IMR-90 (cell line): ENCODE measurements around the gene UNK. TPM values are rescaled to one million over a fixed set of nuclear protein-coding genes. Genes with fewer than 3 reads are reported as not detected.

Experiments
- ATAC-seq: fragments of 200-7000 bp; cut with Tn5 transposase; 2 replicates; pipeline ENCODE4 v1.9.1; 2020; ENCODE audit warnings: low read depth, mild to moderate bottlenecking, moderate library complexity
- BruUV-seq: library from RNA; stranded (reverse); fragments of 400-500 nt; replicated peaks from 2 replicates; lab custom pipeline; 2021; lab: Mats Ljungman, UMichigan
- CTCF ChIA-PET: fragments of 300-600 bp; formaldehyde crosslinking; extraction: SDS; loops from one replicate; lab custom pipeline; 2021; ENCODE audit warnings: antibody characterized with exemption; lab: Yijun Ruan, JAX
- POLR2A ChIA-PET: fragments of 300-600 bp; sonication (Branson Sonifier 250); formaldehyde crosslinking; loops from one replicate; lab custom pipeline; 2022; ENCODE audit warnings: antibody characterized with exemption; ENCODE audit not compliant: unreplicated experiment; lab: Charles Lee
- DNase-seq: peaks from one replicate; pipeline ENCODE4 v3.0.0; 2013
- H2AFZ ChIP-seq: replicated peaks from 2 replicates; pipeline ENCODE3; 2013; ENCODE audit warnings: low read length, mild to moderate bottlenecking; ENCODE audit not compliant: poor library complexity
- H2AK5ac ChIP-seq: 2 replicates; pipeline ENCODE4 v1.6.1; 2013; ENCODE audit warnings: low read depth, low read length, inconsistent platforms
- H2AK9ac ChIP-seq: replicated peaks from 2 replicates; pipeline ENCODE3; 2013; ENCODE audit warnings: mild to moderate bottlenecking, low read depth, low read length, moderate library complexity; ENCODE audit not compliant: poor library complexity
- H2BK120ac ChIP-seq: 2 replicates; pipeline ENCODE4 v1.6.1; 2013; ENCODE audit warnings: low read depth, low read length, inconsistent platforms
- H2BK15ac ChIP-seq: 3 replicates; pipeline ENCODE4 v1.6.1; 2013; ENCODE audit warnings: low read depth, low read length, inconsistent platforms
- H2BK20ac ChIP-seq: 2 replicates; pipeline ENCODE4 v1.6.1; 2013; ENCODE audit warnings: low read depth, mild to moderate bottlenecking, inconsistent platforms, low read length, moderate library complexity
- H2BK5ac ChIP-seq: 2 replicates; pipeline ENCODE4 v1.6.1; 2013; ENCODE audit warnings: mild to moderate bottlenecking, low read depth, low read length, inconsistent platforms; ENCODE audit not compliant: poor library complexity, severe bottlenecking
- H3K14ac ChIP-seq: replicated peaks from 2 replicates; pipeline ENCODE4 v1.6.1; 2013; ENCODE audit warnings: low read depth, low read length, inconsistent platforms
- H3K18ac ChIP-seq: 2 replicates; pipeline ENCODE4 v1.6.1; 2013; ENCODE audit warnings: low read depth, low read length, control low read depth
- H3K23ac ChIP-seq: 2 replicates; pipeline ENCODE4 v1.6.1; 2013; ENCODE audit warnings: low read depth, low read length, inconsistent platforms
- H3K27ac ChIP-seq: 2 replicates; pipeline ENCODE4 v1.5.1; 2013; ENCODE audit warnings: mild to moderate bottlenecking, control low read depth, low read length; ENCODE audit not compliant: insufficient read depth
- H3K27me3 ChIP-seq: 2 replicates; pipeline ENCODE4 v1.6.1; 2013; ENCODE audit warnings: low read length; ENCODE audit not compliant: control insufficient read depth, insufficient read depth
- H3K36me3 ChIP-seq: 2 replicates; pipeline ENCODE4 v1.6.1; 2013; ENCODE audit warnings: low read length, mixed read lengths; ENCODE audit not compliant: control insufficient read depth, insufficient read depth
- H3K4ac ChIP-seq: 2 replicates; pipeline ENCODE4 v1.6.1; 2013; ENCODE audit warnings: low read depth, low read length, inconsistent platforms
- H3K4me1 ChIP-seq: 2 replicates; pipeline ENCODE4 v1.6.1; 2013; ENCODE audit warnings: low read length, mixed read lengths; ENCODE audit not compliant: control insufficient read depth, insufficient read depth
- H3K4me2 ChIP-seq: 2 replicates; pipeline ENCODE4 v1.6.1; 2013; ENCODE audit warnings: low read depth, mild to moderate bottlenecking, control low read depth, low read length, moderate library complexity
- H3K4me3 ChIP-seq: 2 replicates; pipeline ENCODE4 v1.5.1; 2013; ENCODE audit warnings: low read depth, mild to moderate bottlenecking, control low read depth, low read length, moderate library complexity; ENCODE audit not compliant: insufficient read depth
- H3K56ac ChIP-seq: 2 replicates; pipeline ENCODE4 v1.6.1; 2013; ENCODE audit warnings: low read length, inconsistent platforms; ENCODE audit not compliant: insufficient read depth; ENCODE audit errors: extremely low read depth
- H3K79me1 ChIP-seq, 2 experiments: 2 replicates each; pipeline ENCODE4 v1.6.1; 2013; ENCODE audit warnings: low read length in 2 of 2, inconsistent platforms in 1 of 2, low read depth in 1 of 2
- H3K9ac ChIP-seq: 2 replicates; pipeline ENCODE4 v1.6.1; 2013; ENCODE audit warnings: low read depth, low read length, control low read depth
- H3K9me1 ChIP-seq: 2 replicates; pipeline ENCODE4 v1.6.1; 2013; ENCODE audit warnings: low read length, inconsistent platforms; ENCODE audit not compliant: insufficient read depth
- H3K9me3 ChIP-seq: 2 replicates; pipeline ENCODE4 v1.6.1; 2013; ENCODE audit warnings: low read length; ENCODE audit not compliant: control insufficient read depth, insufficient read depth
- H4K20me1 ChIP-seq: 2 replicates; pipeline ENCODE4 v1.6.1; 2013; ENCODE audit warnings: low read length, inconsistent platforms; ENCODE audit not compliant: insufficient read depth
- H4K5ac ChIP-seq: 2 replicates; pipeline ENCODE4 v1.6.1; 2013; ENCODE audit warnings: mild to moderate bottlenecking, low read depth, low read length, control low read depth
- H4K8ac ChIP-seq, 2 experiments: 2 replicates each; pipeline ENCODE4 v1.6.1; 2013; ENCODE audit warnings: low read depth in 2 of 2, low read length in 2 of 2, control low read depth in 1 of 2, inconsistent platforms in 1 of 2
- H4K91ac ChIP-seq: 2 replicates; pipeline ENCODE4 v1.6.1; 2013; ENCODE audit warnings: low read depth, low read length, inconsistent platforms; ENCODE audit not compliant: insufficient read depth
- CEBPB ChIP-seq: IDR thresholded peaks from 2 replicates; pipeline ENCODE4 v1.6.1; 2012; ENCODE audit warnings: low read depth, low read length, improper control_type of control experiment
- CHD1 ChIP-seq: IDR thresholded peaks from 2 replicates; pipeline ENCODE4 v1.6.1; 2012; ENCODE audit warnings: low read depth, low read length, improper control_type of control experiment
- ELK1 ChIP-seq: fragments of 150-350 bp; IDR thresholded peaks from 2 replicates; pipeline ENCODE4 v1.6.1; 2016; ENCODE audit warnings: low read depth, mild to moderate bottlenecking, low read length, moderate library complexity, borderline replicate concordance
- FOS ChIP-seq: fragments of 150-350 bp; IDR thresholded peaks from 2 replicates; pipeline ENCODE4 v1.6.1; 2016; ENCODE audit warnings: low read depth, low read length
- MAFK ChIP-seq: IDR thresholded peaks from 2 replicates; pipeline ENCODE4 v1.6.1; 2012; ENCODE audit warnings: low read depth, low read length, improper control_type of control experiment
- MXI1 ChIP-seq: IDR thresholded peaks from 2 replicates; pipeline ENCODE4 v1.6.1; 2012; ENCODE audit warnings: low read depth, mild to moderate bottlenecking, low read length, moderate library complexity, borderline replicate concordance
- NFE2L2 ChIP-seq: fragments of 150-350 bp; IDR thresholded peaks from 2 replicates; pipeline ENCODE4 v1.6.1; 2016; ENCODE audit warnings: low read depth, mild to moderate bottlenecking, low read length
- POLR2A ChIP-seq: IDR thresholded peaks from 2 replicates; pipeline ENCODE4 v1.6.1; 2012; ENCODE audit warnings: mild to moderate bottlenecking, low read depth, low read length
- RCOR1 ChIP-seq: IDR thresholded peaks from 2 replicates; pipeline ENCODE4 v1.6.1; 2012; ENCODE audit warnings: mild to moderate bottlenecking, low read length, improper control_type of control experiment; ENCODE audit not compliant: insufficient replicate concordance
- RFX5 ChIP-seq: IDR thresholded peaks from 2 replicates; pipeline ENCODE4 v1.8.0; 2012; ENCODE audit warnings: low read depth, mild to moderate bottlenecking, low read length, moderate library complexity
- SMC3 ChIP-seq: fragments of 150-350 bp; IDR thresholded peaks from 2 replicates; pipeline ENCODE4 v1.6.1; 2016; ENCODE audit warnings: low read depth, mild to moderate bottlenecking, antibody characterized with exemption, low read length, moderate library complexity
- USF2 ChIP-seq: fragments of 150-350 bp; IDR thresholded peaks from 2 replicates; pipeline ENCODE4 v1.6.1; 2017; ENCODE audit warnings: mild to moderate bottlenecking, antibody characterized with exemption, low read length, low read depth
- WGBS, 2 experiments: methylation state at CpG; one replicate each; pipeline versions ENCODE4 v1.1.5 to v1.1.7; 2013; ENCODE audit warnings: missing lambda C conversion rate in 2 of 2; ENCODE audit not compliant: insufficient read length in 1 of 2; ENCODE audit errors: extremely low coverage in 2 of 2; 5-methylcytosine and 5-hydroxymethylcytosine counted together
- dilution Hi-C: fragments of 300-500 bp; cut with HindIII; formaldehyde crosslinking; loops from one replicate; pipeline ENCODE4 v1.14.3; 2018; ENCODE audit warnings: low sequenced_read_pairs; ENCODE audit not compliant: unreplicated experiment
- in situ Hi-C: fragments of 300-500 bp; cut with MboI; formaldehyde crosslinking; loops from 3 replicates; pipeline ENCODE4 v1.14.3; 2019; ENCODE audit warnings: low sequenced_read_pairs, inconsistent platforms, mixed read lengths
- intact Hi-C: fragments of 100-400 bp; cut with micrococcal nuclease; formaldehyde crosslinking; loops from 2 replicates; pipeline ENCODE4 v1.10.0; 2022
- polyA plus RNA-seq, 3 experiments: library from polyadenylated mRNA; depleted of rRNA; stranded (reverse); fragments of >200 nt; gene quantifications; 2 replicates each; pipeline ENCODE4 v1.2.3, GENCODE V29; 2012; ENCODE audit warnings: low replicate concordance in 1 of 3
- total RNA-seq: library from RNA; depleted of rRNA; stranded (reverse); fragments of >200 nt; gene quantifications from 2 replicates; pipeline ENCODE4 v1.2.3, GENCODE V29; 2012

UNK gene
- total and polyA plus RNA-seq, 2 of the 4 experiments (the other 2 are of a cell fraction), result 15.4 to 17.3 TPM

GRCh38 chr17:75832652-75833400, 48.2 kb downstream of the UNK start:
- BruUV-seq, result no TSS peak
- no peak overlapping the region for H2AK5ac ChIP-seq
- 0 out of 2 replicates have a peak, but pooled peaks have one; percentile 9 for ATAC-seq
- CTCF ChIA-PET, result no interaction called here
- H2BK20ac ChIP-seq, result no peak overlapping the region
- H3K9ac ChIP-seq, result no peak overlapping the region
- H4K20me1 ChIP-seq, result no peaks in the 10 kb centered on the region
- H3K9me1 ChIP-seq, result peaks cover 3% of the 10 kb centered on the region; the same call in 1 of the 2 replicates
- H3K4me2 ChIP-seq, result no peak overlapping the region
- H3K79me1 ChIP-seq, result no peaks in the 10 kb centered on the region
- POLR2A ChIA-PET, result no interaction called here
- H2BK120ac ChIP-seq, result no peak overlapping the region
- H3K4me3 ChIP-seq, result no peak overlapping the region
- no peak overlapping the region for H3K27ac ChIP-seq
- DNase-seq, result no peak
- intact Hi-C loops, result no loop called here
- dilution Hi-C loops, result no loop called here
- no peak overlapping the region for H4K91ac ChIP-seq
- no peaks in the 10 kb centered on the region; the same call in 1 of the 2 replicates for H3K27me3 ChIP-seq
- no peaks in the 10 kb centered on the region for H3K9me3 ChIP-seq
- in situ Hi-C loops, result no loop called here
- H3K14ac ChIP-seq, result no peak overlapping the region
- peak overlapping the region; percentile 47 to 52; a peak in 1 of 4 replicates for H4K8ac ChIP-seq
- H2AK9ac ChIP-seq, result no peak overlapping the region
- no peak overlapping the region for H2BK5ac ChIP-seq
- no peak overlapping the region for H2BK15ac ChIP-seq
- H3K23ac ChIP-seq, result no peak overlapping the region
- H3K4ac ChIP-seq, result no peak overlapping the region
- no peak overlapping the region for H3K18ac ChIP-seq
- TF ChIP-seq USF2 (no peak), POLR2A (no peak), CEBPB (no peak), RFX5 (no peak), ELK1 (no peak), NFE2L2 (no peak), SMC3 (no peak), CHD1 (no peak), MAFK (no peak), FOS (no peak), MXI1 (no peak), RCOR1 (no peak)
- H3K4me1 ChIP-seq, result peaks cover 3% of the 10 kb centered on the region
- H2AFZ ChIP-seq, result peak overlapping the region; percentile 73
- H3K56ac ChIP-seq, result no peak overlapping the region
- no peak overlapping the region for H4K5ac ChIP-seq
- WGBS, 2 experiments, result 46% methylated on average over 4 of the region's 20 CpGs; no CpG with 5 or more reads in 1 of the 2 experiments
- H3K36me3 ChIP-seq, result no peaks in the 10 kb centered on the region
